HS-5 (cell line): ENCODE measurements around the gene UBE2D2.
A peak's percentile ranks its signal among the peaks of the same experiment; 100 is the strongest.

Experiments used
- DNase-seq: peaks from one replicate; pipeline ENCODE4 v3.0.0-alpha.2; 2012; ENCODE audit warnings: low read depth

The UBE2D2 gene

GRCh38 chr5:139648205-139649081 lies 87.3 kb downstream of the UBE2D2 start, which contains the start of gene CXXC5:
CXXC5 (plus strand) TSS chr5:139648349; CDS start chr5:139680524, 32,175 bp downstream.
- DNase-seq: no peak

- DNase-seq: no peak
Observed at GRCh38 chr5:139649082-139649991, 88.2 kb downstream of the UBE2D2 start.

GRCh38 chr5:139650031-139650688 lies 89.0 kb downstream of the UBE2D2 start:
- no peak for DNase-seq

GRCh38 chr5:139650689-139651042 lies 89.5 kb downstream of the UBE2D2 start:
- DNase-seq: no peak

- DNase-seq: no peak
Observed at GRCh38 chr5:139651043-139651834, 90.1 kb downstream of the UBE2D2 start.

- peak; percentile 39 for DNase-seq
Observed at GRCh38 chr5:139651853-139652787, 91.0 kb downstream of the UBE2D2 start.

- DNase-seq: no peak
Observed at GRCh38 chr5:139652788-139653241, 91.7 kb downstream of the UBE2D2 start.

GRCh38 chr5:139653616-139654015 lies 92.5 kb downstream of the UBE2D2 start:
- no peak for DNase-seq

- DNase-seq: no peak
Observed at GRCh38 chr5:139654464-139654863, 93.3 kb downstream of the UBE2D2 start.

GRCh38 chr5:139654871-139655491 lies 93.8 kb downstream of the UBE2D2 start:
- DNase-seq: no peak

GRCh38 chr5:139655727-139656271 lies 94.7 kb downstream of the UBE2D2 start:
- DNase-seq: no peak

- DNase-seq: no peak
Observed at GRCh38 chr5:139657363-139658321, 96.5 kb downstream of the UBE2D2 start.

GRCh38 chr5:139658501-139658927 lies 97.4 kb downstream of the UBE2D2 start:
- no peak for DNase-seq

- no peak for DNase-seq
Observed at GRCh38 chr5:139658928-139659667, 98.0 kb downstream of the UBE2D2 start.

GRCh38 chr5:139659695-139660101 lies 98.6 kb downstream of the UBE2D2 start:
- no peak for DNase-seq

GRCh38 chr5:139660105-139660922 lies 99.2 kb downstream of the UBE2D2 start:
- no peak for DNase-seq
